ENCODE data around the gene CNOT1.
"Not testable (repeated sequence)": the region's sequence is repeated elsewhere in the genome, so short reads cannot be mapped to it uniquely, and the experiment has no call there.

Gene CNOT1

GRCh38 chr16:58499092-58499511, 130.5 kb downstream of the CNOT1 start:
- ATAC-seq (replicated peaks; ENCODE audit: extremely low read depth, poor library complexity, severe bottlenecking) (no peak), DNase-seq (ENCODE audit: low spot score in 2 of 2) (no peak)
- Mint-ChIP-seq H3K4me1 (peaks cover 10% of the 10 kb centered on the region), H3K27ac (ENCODE audit: low read depth) (no peak overlapping the region), H3K9me3 (no peaks in the 10 kb centered on the region), H3K36me3 (ENCODE audit: insufficient read depth) (peaks cover 1% of the 10 kb centered on the region), H3K27me3 (peaks cover 80% of the 10 kb centered on the region), H3K4me3 (no peak overlapping the region)

DNA sequence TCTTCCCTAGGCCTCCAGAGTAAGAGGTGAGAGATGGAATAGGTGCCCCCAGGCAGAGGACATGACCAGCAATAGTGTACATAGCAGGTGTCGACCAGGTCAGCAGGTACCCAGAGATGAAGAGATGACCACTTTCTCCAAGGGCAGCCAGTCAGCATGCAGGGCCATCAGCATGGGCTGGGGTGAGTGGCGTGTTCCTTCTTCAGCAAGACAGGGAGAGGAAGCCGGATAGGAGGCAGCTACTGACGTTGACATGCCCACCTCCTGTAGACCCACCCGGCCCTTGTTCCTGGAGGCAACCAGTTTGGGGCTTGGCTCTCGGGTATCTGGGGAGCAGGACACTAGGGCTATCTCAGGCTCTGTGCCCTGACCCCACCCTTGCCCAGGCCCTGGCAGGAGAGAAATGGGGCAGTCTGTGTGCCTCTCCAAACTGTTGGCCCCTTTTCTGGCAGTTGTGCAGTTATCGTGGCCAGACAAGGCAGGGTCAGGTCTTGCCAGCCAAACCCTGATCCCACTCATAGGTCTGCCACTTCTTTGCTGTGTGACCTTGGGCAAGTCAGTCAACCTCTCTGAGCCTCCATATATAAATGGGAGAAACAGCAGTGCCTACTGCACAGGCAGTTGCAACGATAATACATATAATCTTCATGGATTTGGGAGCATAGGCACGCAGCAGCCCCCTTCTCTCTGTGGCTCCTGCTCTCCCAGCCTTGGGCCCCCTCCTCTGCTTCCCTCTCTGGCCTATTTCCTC, 131.1 kb downstream of the CNOT1 start:
- peaks cover 84% of the 10 kb centered on the region for H3K27me3 Mint-ChIP-seq
- H3K27ac Mint-ChIP-seq (ENCODE audit: low read depth), result no peak overlapping the region
- H3K4me3 Mint-ChIP-seq, result no peak overlapping the region

GRCh38 chr16:58497935-58498334, 131.7 kb downstream of the CNOT1 start:
- DNase-seq (ENCODE audit: low spot score in 2 of 2), result no peak
- Mint-ChIP-seq H3K27ac (ENCODE audit: low read depth) (no peak overlapping the region), H3K27me3 (peaks cover 84% of the 10 kb centered on the region), H3K4me3 (no peak overlapping the region), H3K4me1 (peaks cover 10% of the 10 kb centered on the region), H3K9me3 (no peaks in the 10 kb centered on the region), H3K36me3 (ENCODE audit: insufficient read depth) (peaks cover under 1% of the 10 kb centered on the region)
- ATAC-seq (replicated peaks; ENCODE audit: extremely low read depth, poor library complexity, severe bottlenecking), result no peak

More for the DNA sequence above, 131.1 kb downstream of the CNOT1 start:
- no peaks in the 10 kb centered on the region for H3K9me3 Mint-ChIP-seq
- no peak for DNase-seq (ENCODE audit: low spot score in 2 of 2)
- peaks cover 10% of the 10 kb centered on the region for H3K4me1 Mint-ChIP-seq
- H3K36me3 Mint-ChIP-seq (ENCODE audit: insufficient read depth), result peaks cover 1% of the 10 kb centered on the region
- no peak for ATAC-seq (replicated peaks; ENCODE audit: extremely low read depth, poor library complexity, severe bottlenecking)

DNA sequence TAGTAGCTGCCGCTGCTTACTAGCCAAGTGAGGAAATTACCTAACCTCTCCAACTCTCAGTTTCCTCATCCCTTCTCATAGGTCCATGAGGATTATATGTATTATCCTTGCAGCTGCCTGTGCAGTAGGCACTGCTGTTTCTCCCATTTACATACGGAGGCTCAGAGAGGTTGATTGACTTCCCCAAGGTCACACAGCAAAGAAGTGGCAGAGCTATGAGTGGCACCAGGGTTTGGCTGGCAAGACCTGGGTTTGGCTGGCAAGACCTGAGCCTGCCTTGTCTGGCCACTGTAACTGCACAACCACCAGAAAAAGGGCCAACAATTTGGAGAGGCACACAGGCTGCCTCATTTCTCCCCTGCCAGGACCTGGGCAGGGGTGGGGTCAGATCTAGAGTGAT, 132.2 kb downstream of the CNOT1 start:
- no peak for ATAC-seq (replicated peaks; ENCODE audit: extremely low read depth, poor library complexity, severe bottlenecking)
- Mint-ChIP-seq H3K27me3 (peaks cover 79% of the 10 kb centered on the region), H3K4me1 (peaks cover 10% of the 10 kb centered on the region), H3K36me3 (ENCODE audit: insufficient read depth) (no peaks in the 10 kb centered on the region), H3K9me3 (no peaks in the 10 kb centered on the region), H3K27ac (ENCODE audit: low read depth) (no peak overlapping the region), H3K4me3 (no peak overlapping the region)
- DNase-seq (ENCODE audit: low spot score in 2 of 2), result no peak

DNA sequence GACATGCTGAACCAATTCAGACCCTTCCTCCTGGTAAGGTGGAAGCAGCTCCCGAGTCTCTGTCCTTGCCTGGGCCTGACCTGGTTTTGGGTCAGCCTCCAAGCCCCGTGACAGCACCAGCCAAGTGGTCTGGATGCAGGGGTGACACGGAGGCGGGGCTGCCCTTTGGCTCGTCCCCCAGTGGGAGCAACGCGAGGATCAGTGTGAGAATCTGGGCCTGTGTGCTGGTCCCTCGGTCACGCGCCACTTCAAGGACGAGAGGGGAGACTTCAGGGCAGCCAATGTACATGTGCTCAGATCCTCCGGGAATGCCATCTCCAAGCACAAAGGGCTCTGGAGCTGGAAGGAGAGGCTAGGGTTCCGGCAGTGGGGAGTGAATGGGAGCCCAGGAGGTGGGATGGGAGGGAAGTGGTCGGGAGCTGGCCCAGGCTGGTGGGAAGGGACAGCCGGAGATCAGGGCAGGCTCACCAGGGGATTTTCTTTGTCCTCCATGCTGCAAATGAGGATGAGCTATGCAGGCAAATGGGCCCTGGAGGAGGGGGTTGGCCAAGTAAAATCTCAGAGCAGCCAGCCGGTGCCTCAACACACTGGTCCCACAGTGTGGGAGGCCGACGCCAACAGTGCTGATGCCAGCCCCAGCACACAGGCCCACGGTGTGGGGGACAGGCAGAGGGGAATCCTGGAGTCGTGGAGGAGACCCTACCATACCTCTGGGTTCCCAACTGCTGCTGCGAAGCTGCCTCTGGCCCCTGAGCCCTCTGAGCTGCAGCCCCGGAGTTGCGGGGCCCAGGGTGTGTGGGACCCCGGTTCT, 133.9 kb downstream of the CNOT1 start:
- Mint-ChIP-seq H3K27ac (ENCODE audit: low read depth) (no peak overlapping the region), H3K27me3 (peaks cover 63% of the 10 kb centered on the region), H3K9me3 (no peaks in the 10 kb centered on the region), H3K4me3 (no peak overlapping the region), H3K4me1 (peaks cover 10% of the 10 kb centered on the region), H3K36me3 (ENCODE audit: insufficient read depth) (no peaks in the 10 kb centered on the region)
- no peak for ATAC-seq (replicated peaks; ENCODE audit: extremely low read depth, poor library complexity, severe bottlenecking)
- no peak for DNase-seq (ENCODE audit: low spot score in 2 of 2)

GRCh38 chr16:58494981-58495520, 134.6 kb downstream of the CNOT1 start:
- Mint-ChIP-seq H3K27ac (ENCODE audit: low read depth) (no peak overlapping the region), H3K27me3 (peaks cover 56% of the 10 kb centered on the region), H3K36me3 (ENCODE audit: insufficient read depth) (no peaks in the 10 kb centered on the region), H3K4me1 (peaks cover 5% of the 10 kb centered on the region), H3K4me3 (no peak overlapping the region), H3K9me3 (no peaks in the 10 kb centered on the region)
- peak; percentile 45 for ATAC-seq (replicated peaks; ENCODE audit: extremely low read depth, poor library complexity, severe bottlenecking)
- no peak for DNase-seq (ENCODE audit: low spot score in 2 of 2)

DNA sequence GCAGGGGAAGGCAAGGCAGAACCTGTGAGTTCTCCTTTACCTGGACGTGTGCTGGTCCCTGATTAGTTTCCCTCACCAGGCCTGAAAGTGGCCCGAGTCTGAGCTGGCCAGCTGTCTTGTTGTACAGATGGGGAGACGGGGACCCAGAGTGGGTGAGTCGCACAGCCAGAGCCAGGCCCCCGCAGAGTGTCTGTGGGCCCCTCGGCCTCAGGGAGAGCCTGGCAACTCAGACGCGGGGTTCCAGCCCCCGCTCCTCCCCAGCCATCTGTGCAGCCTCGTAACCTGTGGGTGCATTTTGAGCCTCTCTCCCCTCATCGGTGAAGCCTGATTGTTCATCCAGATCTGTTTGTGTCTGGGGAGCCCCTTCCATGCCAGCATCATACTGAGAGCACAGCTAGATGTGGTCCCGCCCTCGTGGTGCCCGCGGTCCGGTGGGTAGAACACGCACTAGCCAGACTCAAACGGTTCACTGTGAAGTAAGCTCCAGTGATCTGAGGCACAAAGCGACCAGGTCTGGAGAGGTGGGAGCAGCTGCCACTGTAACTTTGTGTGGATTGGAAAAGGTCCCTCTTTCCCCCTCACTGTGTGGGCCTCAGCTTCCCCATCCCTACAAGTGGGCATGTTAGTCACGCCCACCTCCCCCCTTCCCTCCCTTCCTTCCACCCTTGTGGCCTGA, 135.7 kb downstream of the CNOT1 start:
- no peak overlapping the region for H3K4me3 Mint-ChIP-seq
- no peaks in the 10 kb centered on the region for H3K9me3 Mint-ChIP-seq
- peaks cover 5% of the 10 kb centered on the region for H3K4me1 Mint-ChIP-seq
- peaks cover 45% of the 10 kb centered on the region for H3K27me3 Mint-ChIP-seq
- no peaks in the 10 kb centered on the region for H3K36me3 Mint-ChIP-seq (ENCODE audit: insufficient read depth)
- no peak for DNase-seq (ENCODE audit: low spot score in 2 of 2)
- no peak overlapping the region for H3K27ac Mint-ChIP-seq (ENCODE audit: low read depth)
- ATAC-seq (replicated peaks; ENCODE audit: extremely low read depth, poor library complexity, severe bottlenecking), result no peak

- peaks cover 34% of the 10 kb centered on the region for H3K27me3 Mint-ChIP-seq
Observed at GRCh38 chr16:58492735-58493134, 136.9 kb downstream of the CNOT1 start.

GRCh38 chr16:58492066-58492465, 137.6 kb downstream of the CNOT1 start:
- DNase-seq (ENCODE audit: low spot score in 2 of 2) (no peak), ATAC-seq (replicated peaks; ENCODE audit: extremely low read depth, poor library complexity, severe bottlenecking) (no peak)
- peaks cover 5% of the 10 kb centered on the region for H3K4me1 Mint-ChIP-seq
- no peak overlapping the region for H3K27ac Mint-ChIP-seq (ENCODE audit: low read depth)
- H3K27me3 Mint-ChIP-seq, result peaks cover 34% of the 10 kb centered on the region
- no peaks in the 10 kb centered on the region for H3K9me3 Mint-ChIP-seq
- H3K36me3 Mint-ChIP-seq (ENCODE audit: insufficient read depth), result no peaks in the 10 kb centered on the region
- no peak overlapping the region for H3K4me3 Mint-ChIP-seq

More at GRCh38 chr16:58492735-58493134, 136.9 kb downstream of the CNOT1 start:
- Mint-ChIP-seq H3K27ac (ENCODE audit: low read depth) (no peak overlapping the region), H3K4me1 (peaks cover 5% of the 10 kb centered on the region), H3K36me3 (ENCODE audit: insufficient read depth) (no peaks in the 10 kb centered on the region), H3K9me3 (no peaks in the 10 kb centered on the region), H3K4me3 (no peak overlapping the region)
- DNase-seq (ENCODE audit: low spot score in 2 of 2) (no peak), ATAC-seq (replicated peaks; ENCODE audit: extremely low read depth, poor library complexity, severe bottlenecking) (no peak)

DNA sequence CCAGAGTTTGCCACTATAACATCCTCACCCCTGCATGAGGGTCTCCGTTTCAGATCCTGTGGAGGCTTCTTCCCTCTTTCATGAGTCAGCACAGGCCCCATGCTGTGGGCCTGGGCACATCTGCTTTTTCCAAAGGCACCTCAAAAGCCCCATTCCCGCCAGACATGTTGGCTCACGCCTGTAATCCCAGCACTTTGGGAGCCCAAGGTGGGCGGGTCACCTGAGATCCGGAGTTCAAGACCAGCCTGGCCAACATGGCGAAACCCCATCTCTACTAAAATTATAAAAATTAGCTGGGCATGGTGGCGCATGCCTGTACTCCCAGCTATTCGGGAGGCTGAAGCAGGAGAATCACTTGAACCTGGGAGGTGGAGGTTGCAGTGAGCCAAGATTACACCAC, 139.1 kb downstream of the CNOT1 start:
- not testable (repeated sequence) for H3K36me3 Mint-ChIP-seq (ENCODE audit: insufficient read depth); H3K9me3 Mint-ChIP-seq; ATAC-seq (replicated peaks; ENCODE audit: extremely low read depth, poor library complexity, severe bottlenecking); H3K27ac Mint-ChIP-seq (ENCODE audit: low read depth); H3K4me1 Mint-ChIP-seq; DNase-seq (ENCODE audit: low spot score in 2 of 2); H3K4me3 Mint-ChIP-seq
- H3K27me3 Mint-ChIP-seq, result peaks cover 33% of the 10 kb centered on the region

GRCh38 chr16:58490065-58490464, 139.6 kb downstream of the CNOT1 start:
- DNase-seq (ENCODE audit: low spot score in 2 of 2), result no peak
- H3K4me3 Mint-ChIP-seq, result no peak overlapping the region
- peaks cover 1% of the 10 kb centered on the region for H3K36me3 Mint-ChIP-seq (ENCODE audit: insufficient read depth)

GRCh38 chr16:58488531-58488930, 141.1 kb downstream of the CNOT1 start:
- DNase-seq (ENCODE audit: low spot score in 2 of 2), result no peak
- no peak overlapping the region for H3K4me3 Mint-ChIP-seq
- peaks cover 1% of the 10 kb centered on the region for H3K36me3 Mint-ChIP-seq (ENCODE audit: insufficient read depth)
- no peak for ATAC-seq (replicated peaks; ENCODE audit: extremely low read depth, poor library complexity, severe bottlenecking)
- peaks cover 16% of the 10 kb centered on the region for H3K27me3 Mint-ChIP-seq
- no peak overlapping the region for H3K27ac Mint-ChIP-seq (ENCODE audit: low read depth)
- H3K9me3 Mint-ChIP-seq, result no peaks in the 10 kb centered on the region
- no peaks in the 10 kb centered on the region for H3K4me1 Mint-ChIP-seq

More at GRCh38 chr16:58490065-58490464, 139.6 kb downstream of the CNOT1 start:
- Mint-ChIP-seq H3K27ac (ENCODE audit: low read depth) (no peak overlapping the region), H3K27me3 (peaks cover 28% of the 10 kb centered on the region), H3K4me1 (no peaks in the 10 kb centered on the region), H3K9me3 (no peaks in the 10 kb centered on the region)
- no peak for ATAC-seq (replicated peaks; ENCODE audit: extremely low read depth, poor library complexity, severe bottlenecking)
